ENCODE data around the gene AP1S2. TPM values are rescaled to one million over a fixed set of nuclear protein-coding genes. Genes with fewer than 3 reads are reported as not detected.

The AP1S2 gene
- total RNA-seq, 1 experiment from 2014 or later, result 18.6 TPM

DNA sequence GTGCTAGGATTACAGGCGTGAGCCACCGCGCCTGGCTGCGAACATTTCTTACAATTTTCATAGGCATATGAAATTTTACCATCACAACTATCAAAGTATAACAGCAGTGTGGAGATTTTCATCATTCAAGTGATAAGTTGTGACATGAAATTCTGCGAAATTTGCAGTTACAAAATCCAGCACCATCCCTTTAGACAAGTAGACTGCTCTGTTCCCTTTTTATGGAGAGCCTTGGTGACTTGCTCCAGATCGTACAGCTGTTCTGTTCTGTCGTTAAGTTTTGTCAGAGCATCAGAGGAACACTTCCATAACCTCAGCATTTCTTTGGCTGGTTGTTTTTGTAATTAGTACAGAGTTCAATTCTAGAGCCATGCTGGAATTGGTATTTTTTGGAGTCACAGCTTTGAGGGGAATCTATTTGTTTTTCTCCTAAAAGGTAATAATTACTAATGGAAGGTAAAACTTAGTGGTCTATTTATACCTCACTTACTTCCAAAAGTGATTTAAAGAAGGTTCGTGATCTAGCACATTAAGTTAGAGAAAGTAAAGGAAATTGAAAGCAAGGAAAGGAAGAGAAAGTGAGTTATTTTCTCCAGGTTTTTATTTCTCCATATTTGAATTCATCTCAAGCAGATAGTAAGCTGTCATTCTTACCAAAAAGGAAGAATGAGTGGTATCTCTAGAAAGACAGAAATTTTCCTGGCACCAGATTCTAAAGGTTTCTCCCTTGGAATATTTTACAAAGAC lies 42.2 kb downstream of the AP1S2 start:
- H3K4me3 ChIP-seq (ENCODE audit: low read depth, low read length), result no peak overlapping the region
- no TSS peak for BruUV-seq (replicated peaks)
- H3K4me1 Mint-ChIP-seq (ENCODE audit: low read depth, unreplicated experiment), result no peaks in the 10 kb centered on the region
- no peaks in the 10 kb centered on the region for H3K4me1 ChIP-seq
- H3K36me3 ChIP-seq (ENCODE audit: control insufficient read depth, insufficient read depth, low read length), result no peaks in the 10 kb centered on the region
- no peak for DNase-seq
- no peak overlapping the region for H3K4me3 Mint-ChIP-seq (ENCODE audit: unreplicated experiment)
- H3K9me3 Mint-ChIP-seq (ENCODE audit: unreplicated experiment), result no peaks in the 10 kb centered on the region
- H3K36me3 Mint-ChIP-seq (ENCODE audit: insufficient read depth, unreplicated experiment), result peaks cover 22% of the 10 kb centered on the region
- no peaks in the 10 kb centered on the region for H3K27me3 ChIP-seq (replicated peaks; ENCODE audit: control insufficient read depth, insufficient read depth, low read length)
- CTCF ChIA-PET, result no interaction called here
- POLR2A ChIA-PET, result no interaction called here
- no peak overlapping the region for H3K27ac Mint-ChIP-seq (ENCODE audit: unreplicated experiment)
- no peaks in the 10 kb centered on the region for H3K27me3 Mint-ChIP-seq (ENCODE audit: insufficient read depth, unreplicated experiment)
- TF ChIP-seq, protein P1, sequence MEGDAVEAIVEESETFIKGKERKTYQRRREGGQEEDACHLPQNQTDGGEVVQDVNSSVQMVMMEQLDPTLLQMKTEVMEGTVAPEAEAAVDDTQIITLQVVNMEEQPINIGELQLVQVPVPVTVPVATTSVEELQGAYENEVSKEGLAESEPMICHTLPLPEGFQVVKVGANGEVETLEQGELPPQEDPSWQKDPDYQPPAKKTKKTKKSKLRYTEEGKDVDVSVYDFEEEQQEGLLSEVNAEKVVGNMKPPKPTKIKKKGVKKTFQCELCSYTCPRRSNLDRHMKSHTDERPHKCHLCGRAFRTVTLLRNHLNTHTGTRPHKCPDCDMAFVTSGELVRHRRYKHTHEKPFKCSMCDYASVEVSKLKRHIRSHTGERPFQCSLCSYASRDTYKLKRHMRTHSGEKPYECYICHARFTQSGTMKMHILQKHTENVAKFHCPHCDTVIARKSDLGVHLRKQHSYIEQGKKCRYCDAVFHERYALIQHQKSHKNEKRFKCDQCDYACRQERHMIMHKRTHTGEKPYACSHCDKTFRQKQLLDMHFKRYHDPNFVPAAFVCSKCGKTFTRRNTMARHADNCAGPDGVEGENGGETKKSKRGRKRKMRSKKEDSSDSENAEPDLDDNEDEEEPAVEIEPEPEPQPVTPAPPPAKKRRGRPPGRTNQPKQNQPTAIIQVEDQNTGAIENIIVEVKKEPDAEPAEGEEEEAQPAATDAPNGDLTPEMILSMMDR (IDR thresholded peaks at IDR 0.05; ENCODE audit: insufficient read depth in 1 of 2, low read depth in 1 of 2, low read length in 1 of 2, severe bottlenecking in 1 of 2, unreplicated experiment in 1 of 2), result no peak
- intact Hi-C loops (cut with micrococcal nuclease; ENCODE audit: unreplicated experiment), result no loop called here
- H3K9me3 ChIP-seq, result no peaks in the 10 kb centered on the region

DNA sequence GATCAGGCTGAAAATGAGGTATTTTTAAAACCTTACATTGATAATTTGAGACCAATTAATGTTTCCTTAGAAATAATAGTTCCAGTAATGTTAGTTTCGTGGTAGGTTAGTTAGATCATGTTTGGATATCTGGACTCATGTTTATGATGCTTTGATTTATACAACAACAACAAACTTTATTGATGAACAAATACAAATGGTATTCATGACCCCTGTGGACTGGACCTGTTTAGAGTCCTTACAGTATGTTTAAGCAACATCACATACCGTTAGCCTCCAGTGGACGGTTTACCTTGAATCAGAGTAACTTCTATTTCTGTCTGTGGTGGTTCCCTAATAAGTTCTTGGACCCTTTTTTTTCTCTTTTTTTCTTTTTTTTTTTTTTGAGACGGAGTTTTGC lies 46.4 kb downstream of the AP1S2 start:
- peaks cover 31% of the 10 kb centered on the region for H3K36me3 Mint-ChIP-seq (ENCODE audit: insufficient read depth, unreplicated experiment)
- intact Hi-C loops (cut with micrococcal nuclease; ENCODE audit: unreplicated experiment), result no loop called here
- CTCF ChIA-PET, result no interaction called here

DNA sequence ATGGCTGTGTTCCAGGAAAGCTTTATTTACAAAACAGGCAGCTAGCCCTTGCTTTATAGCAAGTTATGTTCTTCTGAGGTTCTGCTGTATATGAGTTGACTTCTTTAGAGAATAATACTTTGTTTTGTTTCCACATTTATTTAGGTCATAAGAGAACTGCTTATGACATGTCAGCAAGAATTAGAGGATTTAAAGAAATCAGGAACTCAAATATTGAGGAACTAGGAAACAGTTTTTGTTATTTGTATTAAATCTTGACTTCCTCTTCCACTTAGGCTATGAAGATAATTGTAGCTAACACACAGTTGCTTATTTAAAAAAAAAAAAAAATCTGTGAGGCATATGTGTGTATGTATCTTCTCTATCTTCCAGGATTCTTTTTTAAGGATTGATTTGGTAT lies 50.0 kb downstream of the AP1S2 start:
- H3K4me1 Mint-ChIP-seq (ENCODE audit: low read depth, unreplicated experiment), result no peaks in the 10 kb centered on the region
- peaks cover 21% of the 10 kb centered on the region for H3K36me3 Mint-ChIP-seq (ENCODE audit: insufficient read depth, unreplicated experiment)
- H3K27me3 Mint-ChIP-seq (ENCODE audit: insufficient read depth, unreplicated experiment), result no peaks in the 10 kb centered on the region
- TF ChIP-seq, protein P1 (IDR thresholded peaks at IDR 0.05; ENCODE audit: insufficient read depth in 1 of 2, low read depth in 1 of 2, low read length in 1 of 2, severe bottlenecking in 1 of 2, unreplicated experiment in 1 of 2), result no peak
- ChIA-PET POLR2A (no interaction called here), CTCF (no interaction called here)
- no peak for DNase-seq
- intact Hi-C loops (cut with micrococcal nuclease; ENCODE audit: unreplicated experiment), result no loop called here
- no peaks in the 10 kb centered on the region for H3K9me3 Mint-ChIP-seq (ENCODE audit: unreplicated experiment)
- no peak overlapping the region for H3K4me3 ChIP-seq (ENCODE audit: low read depth, low read length)
- no peaks in the 10 kb centered on the region for H3K27me3 ChIP-seq (replicated peaks; ENCODE audit: control insufficient read depth, insufficient read depth, low read length)
- no peaks in the 10 kb centered on the region for H3K9me3 ChIP-seq
- H3K36me3 ChIP-seq (ENCODE audit: control insufficient read depth, insufficient read depth, low read length), result no peaks in the 10 kb centered on the region
- H3K4me3 Mint-ChIP-seq (ENCODE audit: unreplicated experiment), result no peak overlapping the region
- H3K27ac Mint-ChIP-seq (ENCODE audit: unreplicated experiment), result no peak overlapping the region
- BruUV-seq (replicated peaks), result no TSS peak
- no peaks in the 10 kb centered on the region for H3K4me1 ChIP-seq

More for the DNA sequence above, 46.4 kb downstream of the AP1S2 start:
- Mint-ChIP-seq H3K4me3 (ENCODE audit: unreplicated experiment) (no peak overlapping the region), H3K27ac (ENCODE audit: unreplicated experiment) (no peak overlapping the region), H3K4me1 (ENCODE audit: low read depth, unreplicated experiment) (no peaks in the 10 kb centered on the region), H3K27me3 (ENCODE audit: insufficient read depth, unreplicated experiment) (no peaks in the 10 kb centered on the region), H3K9me3 (ENCODE audit: unreplicated experiment) (no peaks in the 10 kb centered on the region)
- POLR2A ChIA-PET, result no interaction called here
- Histone ChIP-seq H3K36me3 (ENCODE audit: control insufficient read depth, insufficient read depth, low read length) (no peaks in the 10 kb centered on the region), H3K4me3 (ENCODE audit: low read depth, low read length) (no peak overlapping the region), H3K27me3 (replicated peaks; ENCODE audit: control insufficient read depth, insufficient read depth, low read length) (no peaks in the 10 kb centered on the region), H3K4me1 (no peaks in the 10 kb centered on the region), H3K9me3 (no peaks in the 10 kb centered on the region)
- no peak for DNase-seq
- TF ChIP-seq, protein P1 (IDR thresholded peaks at IDR 0.05; ENCODE audit: insufficient read depth in 1 of 2, low read depth in 1 of 2, low read length in 1 of 2, severe bottlenecking in 1 of 2, unreplicated experiment in 1 of 2), result no peak
- BruUV-seq (replicated peaks), result no TSS peak

All from Caco-2 (cell line).